ENCODE measurements around the gene NR3C2.

DNA sequence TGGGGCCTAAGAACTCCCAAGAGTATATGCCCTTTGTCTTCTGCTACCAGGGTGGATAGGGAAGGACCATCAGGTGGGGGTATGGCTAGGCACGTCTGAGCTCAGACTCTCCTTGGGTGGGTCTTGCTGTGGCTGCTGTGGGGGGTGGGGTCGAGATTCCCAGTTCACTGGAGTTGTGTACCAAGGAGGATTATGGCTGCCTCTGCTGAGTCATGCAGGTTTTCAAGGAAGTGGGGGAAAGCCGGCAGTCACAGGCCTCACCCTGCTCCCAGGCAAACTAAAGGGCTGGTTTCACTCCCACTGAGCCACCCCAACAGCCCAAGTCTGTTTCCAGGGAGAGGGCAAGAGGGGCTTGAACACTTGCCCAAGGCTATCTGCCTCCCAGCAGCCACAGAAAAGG is 249.7 kb downstream of the NR3C2 start:
- TF ChIP-seq POLR2AphosphoS5 (IDR thresholded peaks at IDR 0.05; ENCODE audit: low read length) (no peak), EZH2 (IDR thresholded peaks at IDR 0.05; ENCODE audit: borderline replicate concordance, control insufficient read depth, low read depth, low read length) (no peak), RCOR1 (conservative IDR thresholded peaks at IDR 0.05; ENCODE audit: low read depth, low read length) (no peak)
- TF ChIP-seq, protein P1, sequence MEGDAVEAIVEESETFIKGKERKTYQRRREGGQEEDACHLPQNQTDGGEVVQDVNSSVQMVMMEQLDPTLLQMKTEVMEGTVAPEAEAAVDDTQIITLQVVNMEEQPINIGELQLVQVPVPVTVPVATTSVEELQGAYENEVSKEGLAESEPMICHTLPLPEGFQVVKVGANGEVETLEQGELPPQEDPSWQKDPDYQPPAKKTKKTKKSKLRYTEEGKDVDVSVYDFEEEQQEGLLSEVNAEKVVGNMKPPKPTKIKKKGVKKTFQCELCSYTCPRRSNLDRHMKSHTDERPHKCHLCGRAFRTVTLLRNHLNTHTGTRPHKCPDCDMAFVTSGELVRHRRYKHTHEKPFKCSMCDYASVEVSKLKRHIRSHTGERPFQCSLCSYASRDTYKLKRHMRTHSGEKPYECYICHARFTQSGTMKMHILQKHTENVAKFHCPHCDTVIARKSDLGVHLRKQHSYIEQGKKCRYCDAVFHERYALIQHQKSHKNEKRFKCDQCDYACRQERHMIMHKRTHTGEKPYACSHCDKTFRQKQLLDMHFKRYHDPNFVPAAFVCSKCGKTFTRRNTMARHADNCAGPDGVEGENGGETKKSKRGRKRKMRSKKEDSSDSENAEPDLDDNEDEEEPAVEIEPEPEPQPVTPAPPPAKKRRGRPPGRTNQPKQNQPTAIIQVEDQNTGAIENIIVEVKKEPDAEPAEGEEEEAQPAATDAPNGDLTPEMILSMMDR (IDR thresholded peaks at IDR 0.05 in 2 of 3, conservative IDR thresholded peaks at IDR 0.05 in 1 of 3; ENCODE audit: control insufficient read depth in 2 of 3, extremely low read depth in 1 of 3, insufficient read depth in 1 of 3, low read depth in 3 of 3, low read length in 3 of 3) = no peak
